ENCODE data around the gene IGFL2. TPM values are rescaled to one million over a fixed set of nuclear protein-coding genes. Genes with fewer than 3 reads are reported as not detected.
"Not testable (repeated sequence)": the region's sequence is repeated elsewhere in the genome, so short reads cannot be mapped to it uniquely, and the experiment has no call there.

IGFL2 gene
- total RNA-seq, 2 donors from 2014 or later = not detected

DNA sequence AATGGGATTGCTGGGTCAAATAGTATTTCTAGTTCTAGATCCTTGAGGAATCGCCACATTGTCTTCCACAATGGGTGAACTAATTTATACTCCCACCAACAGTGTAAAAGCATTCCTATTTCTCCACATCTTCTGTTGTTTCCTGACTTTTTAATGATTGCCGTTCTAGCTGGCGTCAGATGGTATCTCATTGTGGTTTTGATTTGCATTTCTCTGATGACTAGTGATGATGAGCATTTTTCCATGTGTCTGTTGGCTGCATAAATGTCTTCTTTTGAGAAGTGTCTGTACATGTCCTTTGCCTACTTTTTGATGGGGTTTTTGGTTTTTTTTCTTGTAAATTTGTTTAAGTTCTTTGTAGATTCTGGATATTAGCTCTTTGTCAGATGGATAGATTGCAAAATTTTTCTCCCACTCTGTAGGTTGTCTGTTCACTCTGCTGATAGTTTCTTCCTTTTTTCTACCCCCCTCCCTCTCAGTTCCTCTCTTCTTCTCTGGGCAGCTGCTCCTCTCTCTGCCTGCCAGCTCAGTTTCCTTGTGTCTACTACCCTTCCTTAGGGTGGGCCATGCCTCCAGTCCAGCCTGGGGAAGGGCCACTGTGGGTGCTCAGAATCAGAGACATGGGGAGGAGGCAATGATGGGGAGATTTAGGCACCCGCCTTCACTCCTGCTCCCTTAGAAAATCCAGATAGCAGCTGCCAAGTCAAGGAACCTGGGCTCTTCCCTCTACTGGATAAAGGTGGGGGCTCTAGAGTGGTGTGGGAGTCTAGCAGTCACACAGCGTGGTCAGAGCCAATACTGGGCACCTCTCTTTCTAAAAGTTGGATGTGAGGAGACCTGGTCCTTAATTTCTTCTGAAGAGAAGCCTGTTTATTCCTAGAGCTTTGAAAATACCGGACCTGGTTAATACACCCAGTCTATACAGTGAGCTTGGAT lies 37.0 kb downstream of the IGFL2 start:
- Mint-ChIP-seq H3K27me3 (ENCODE audit: low read depth) (peaks cover 58% of the 10 kb centered on the region), H3K4me3 (peak overlapping the region; percentile 13 to 21), H3K27ac (peak overlapping the region; percentile 5), H3K4me1 (ENCODE audit: low read depth) (peaks cover 38% of the 10 kb centered on the region)
- ATAC-seq (replicated peaks in 1 of 2) = peak; percentile 24 to 56
- not testable (repeated sequence) for DNase-seq; H3K36me3 Mint-ChIP-seq (ENCODE audit: insufficient read depth in 2 of 2); H3K9me3 Mint-ChIP-seq

GRCh38 chr19:46186101-46186716 lies 38.2 kb downstream of the IGFL2 start:
- Mint-ChIP-seq H3K27me3 (ENCODE audit: low read depth) (peaks cover 70% of the 10 kb centered on the region), H3K36me3 (ENCODE audit: insufficient read depth in 2 of 2) (no peaks in the 10 kb centered on the region), H3K4me3 (no peak overlapping the region), H3K27ac (no peak overlapping the region), H3K9me3 (no peaks in the 10 kb centered on the region), H3K4me1 (ENCODE audit: low read depth) (peaks cover 35% of the 10 kb centered on the region)
- DNase-seq (no peak), ATAC-seq (replicated peaks in 1 of 2) (no peak)

GRCh38 chr19:46186717-46187101 lies 38.7 kb downstream of the IGFL2 start:
- no peak for ATAC-seq (replicated peaks in 1 of 2)
- Mint-ChIP-seq H3K9me3 (no peaks in the 10 kb centered on the region), H3K36me3 (ENCODE audit: insufficient read depth in 2 of 2) (no peaks in the 10 kb centered on the region), H3K4me1 (ENCODE audit: low read depth) (peaks cover 30% of the 10 kb centered on the region), H3K4me3 (no peak overlapping the region), H3K27ac (no peak overlapping the region), H3K27me3 (ENCODE audit: low read depth) (peaks cover 75% of the 10 kb centered on the region)
- no peak for DNase-seq

- Mint-ChIP-seq H3K9me3 (no peaks in the 10 kb centered on the region), H3K4me1 (ENCODE audit: low read depth) (peaks cover 11% of the 10 kb centered on the region), H3K27ac (no peak overlapping the region), H3K36me3 (ENCODE audit: insufficient read depth in 2 of 2) (no peaks in the 10 kb centered on the region), H3K27me3 (ENCODE audit: low read depth) (peaks cover 71% of the 10 kb centered on the region), H3K4me3 (no peak overlapping the region)
- DNase-seq = no peak
- no peak for ATAC-seq (replicated peaks in 1 of 2)
These were observed 42.2 kb downstream of the IGFL2 start for GRCh38 chr19:46189971-46190888.

- Mint-ChIP-seq H3K27ac (no peak overlapping the region), H3K4me3 (no peak overlapping the region), H3K36me3 (ENCODE audit: insufficient read depth in 2 of 2) (no peaks in the 10 kb centered on the region), H3K9me3 (no peaks in the 10 kb centered on the region), H3K4me1 (ENCODE audit: low read depth) (peaks cover 4% of the 10 kb centered on the region), H3K27me3 (ENCODE audit: low read depth) (peaks cover 77% of the 10 kb centered on the region)
- ATAC-seq (replicated peaks in 1 of 2) (no peak), DNase-seq (no peak)
These were observed 43.3 kb downstream of the IGFL2 start for GRCh38 chr19:46191356-46191755.

GRCh38 chr19:46191972-46192371 lies 43.9 kb downstream of the IGFL2 start:
- ATAC-seq (replicated peaks in 1 of 2) (no peak), DNase-seq (no peak)
- Mint-ChIP-seq H3K27ac (no peak overlapping the region), H3K27me3 (ENCODE audit: low read depth) (peaks cover 77% of the 10 kb centered on the region), H3K4me3 (no peak overlapping the region), H3K9me3 (no peaks in the 10 kb centered on the region), H3K4me1 (ENCODE audit: low read depth) (peaks cover 4% of the 10 kb centered on the region), H3K36me3 (ENCODE audit: insufficient read depth in 2 of 2) (no peaks in the 10 kb centered on the region)

DNA sequence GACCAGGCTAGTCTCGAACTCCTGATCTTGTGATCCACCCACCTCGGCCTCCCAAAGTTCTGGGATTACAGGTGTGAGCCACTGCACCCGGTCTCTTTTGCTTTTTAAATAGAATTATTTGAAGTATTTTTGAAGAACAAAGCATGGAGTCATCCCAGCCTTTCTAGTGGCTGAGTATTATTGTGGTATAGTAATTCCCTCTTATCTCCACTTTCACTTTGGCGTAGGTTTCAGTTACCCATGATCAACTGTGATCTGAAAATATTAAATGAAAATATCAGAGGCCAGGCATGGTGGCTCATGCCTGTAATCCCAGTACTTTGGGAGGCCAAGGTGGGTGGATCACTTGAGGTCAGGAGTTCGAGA lies 44.6 kb downstream of the IGFL2 start:
- H3K27ac Mint-ChIP-seq; H3K9me3 Mint-ChIP-seq; H3K4me3 Mint-ChIP-seq; DNase-seq; H3K36me3 Mint-ChIP-seq (ENCODE audit: insufficient read depth in 2 of 2); H3K4me1 Mint-ChIP-seq (ENCODE audit: low read depth); ATAC-seq (replicated peaks in 1 of 2): not testable (repeated sequence)
- peaks cover 83% of the 10 kb centered on the region for H3K27me3 Mint-ChIP-seq (ENCODE audit: low read depth)

DNA sequence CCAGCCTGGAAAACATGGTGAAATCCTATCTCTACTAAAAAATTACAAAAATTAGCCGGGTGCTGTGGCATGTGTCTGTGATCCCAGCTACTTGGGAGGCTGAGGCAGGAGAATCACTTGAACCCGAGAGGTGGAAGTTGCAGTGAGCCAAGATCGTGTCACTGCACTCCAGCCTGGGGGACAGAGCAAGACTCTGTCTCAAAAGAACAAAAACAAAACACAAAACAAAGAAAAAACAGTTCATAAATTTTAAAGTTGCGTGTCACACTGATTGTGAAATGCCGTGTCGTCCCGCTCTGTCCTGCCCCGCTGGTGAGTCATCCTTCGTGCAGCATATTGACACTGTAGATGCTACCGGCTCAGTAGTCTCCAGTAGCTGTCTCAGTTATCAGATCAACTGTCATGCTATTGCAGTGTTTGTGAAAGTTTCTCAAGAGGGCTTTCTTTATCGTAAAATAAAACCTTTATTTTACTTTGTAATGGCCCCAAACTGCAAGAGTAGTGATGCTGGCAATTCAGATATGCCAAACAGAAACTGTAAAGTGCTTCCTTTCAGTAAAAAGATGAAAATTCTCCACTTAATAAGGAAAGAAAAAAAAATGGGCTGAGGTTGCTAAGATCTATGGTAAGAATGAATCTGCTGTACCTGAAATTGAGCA lies 45.1 kb downstream of the IGFL2 start:
- H3K4me3 Mint-ChIP-seq = no peak overlapping the region
- H3K27me3 Mint-ChIP-seq (ENCODE audit: low read depth) = peaks cover 80% of the 10 kb centered on the region
- peaks cover 4% of the 10 kb centered on the region for H3K4me1 Mint-ChIP-seq (ENCODE audit: low read depth)
- DNase-seq (peak; percentile 17 to 19), ATAC-seq (replicated peaks in 1 of 2) (peak; percentile 75 to 88)
- no peaks in the 10 kb centered on the region for H3K9me3 Mint-ChIP-seq
- H3K27ac Mint-ChIP-seq = no peak overlapping the region
- no peaks in the 10 kb centered on the region for H3K36me3 Mint-ChIP-seq (ENCODE audit: insufficient read depth in 2 of 2)

GRCh38 chr19:46193678-46194077 lies 45.6 kb downstream of the IGFL2 start:
- no peak overlapping the region for H3K27ac Mint-ChIP-seq
- H3K4me1 Mint-ChIP-seq (ENCODE audit: low read depth) = peaks cover 4% of the 10 kb centered on the region
- no peaks in the 10 kb centered on the region for H3K9me3 Mint-ChIP-seq
- ATAC-seq (replicated peaks in 1 of 2) (no peak), DNase-seq (no peak)
- no peaks in the 10 kb centered on the region for H3K36me3 Mint-ChIP-seq (ENCODE audit: insufficient read depth in 2 of 2)
- peaks cover 79% of the 10 kb centered on the region for H3K27me3 Mint-ChIP-seq (ENCODE audit: low read depth)
- H3K4me3 Mint-ChIP-seq = no peak overlapping the region

DNA sequence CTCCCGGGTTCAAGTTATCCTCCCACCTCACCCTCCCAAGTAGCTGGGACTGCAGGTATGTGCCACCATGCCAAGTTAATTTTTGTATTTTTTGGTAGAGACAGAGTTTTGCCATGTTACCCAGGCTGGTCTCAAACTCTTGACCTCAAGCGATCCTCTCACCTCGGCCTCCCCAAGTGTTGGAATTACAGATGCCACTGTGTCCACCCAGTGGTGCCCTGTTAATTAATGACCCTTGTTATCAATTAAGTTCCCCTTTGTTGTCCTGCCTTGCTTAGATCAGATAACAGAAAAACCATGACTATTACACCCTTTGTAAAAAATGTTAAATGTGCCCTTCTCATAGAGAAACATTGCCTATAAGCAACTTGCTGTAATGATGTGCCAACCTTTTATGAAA lies 47.1 kb downstream of the IGFL2 start:
- Mint-ChIP-seq H3K27me3 (ENCODE audit: low read depth) (peaks cover 74% of the 10 kb centered on the region), H3K4me1 (ENCODE audit: low read depth) (peaks cover 4% of the 10 kb centered on the region), H3K9me3 (no peaks in the 10 kb centered on the region), H3K4me3 (no peak overlapping the region), H3K36me3 (ENCODE audit: insufficient read depth in 2 of 2) (no peaks in the 10 kb centered on the region), H3K27ac (no peak overlapping the region)
- no peak for DNase-seq
- no peak for ATAC-seq (replicated peaks in 1 of 2)

- H3K9me3 Mint-ChIP-seq; H3K36me3 Mint-ChIP-seq (ENCODE audit: insufficient read depth in 2 of 2); H3K4me1 Mint-ChIP-seq (ENCODE audit: low read depth); DNase-seq; ATAC-seq (replicated peaks in 1 of 2); H3K4me3 Mint-ChIP-seq; H3K27ac Mint-ChIP-seq: not testable (repeated sequence)
- peaks cover 72% of the 10 kb centered on the region for H3K27me3 Mint-ChIP-seq (ENCODE audit: low read depth)
These were observed 47.9 kb downstream of the IGFL2 start for GRCh38 chr19:46195919-46196318.

DNA sequence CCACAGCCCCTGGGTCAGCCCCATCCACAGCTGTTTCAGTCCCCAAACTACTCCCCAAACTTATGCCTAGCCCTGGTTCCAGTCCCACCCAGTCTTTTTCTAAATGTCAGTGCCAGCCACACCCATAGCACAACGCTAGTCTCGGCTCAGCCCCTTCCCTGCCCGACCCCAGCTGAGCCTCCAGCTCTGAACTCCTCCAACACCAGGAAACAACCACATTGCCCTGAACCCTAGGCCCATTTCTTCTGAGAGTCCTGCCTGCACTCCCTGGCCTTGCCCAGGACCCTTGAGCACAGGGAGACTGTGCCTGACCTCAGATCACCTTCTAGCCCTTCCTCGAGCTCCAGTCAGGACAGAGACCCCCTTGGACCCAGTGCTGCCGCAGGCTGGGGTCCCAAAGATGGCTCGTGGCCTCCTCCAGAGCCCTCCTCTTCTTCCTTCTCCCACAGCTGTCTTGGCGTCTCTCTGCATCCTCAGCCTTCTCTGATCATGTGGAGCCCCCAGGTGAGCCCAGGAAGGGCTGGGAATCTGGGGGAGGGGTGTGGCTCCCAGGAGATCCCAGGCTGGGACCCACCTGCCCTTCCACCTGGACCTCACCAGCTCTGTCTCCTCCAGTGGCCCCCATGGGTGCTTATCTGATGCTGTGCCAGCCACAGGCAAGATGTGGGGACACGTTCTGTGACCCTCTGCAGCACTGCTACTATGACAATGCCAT lies 48.5 kb downstream of the IGFL2 start:
- Mint-ChIP-seq H3K9me3 (no peaks in the 10 kb centered on the region), H3K27ac (no peak overlapping the region), H3K4me1 (ENCODE audit: low read depth) (peaks cover 4% of the 10 kb centered on the region), H3K27me3 (ENCODE audit: low read depth) (peaks cover 72% of the 10 kb centered on the region), H3K4me3 (no peak overlapping the region), H3K36me3 (ENCODE audit: insufficient read depth in 2 of 2) (no peaks in the 10 kb centered on the region)
- DNase-seq = no peak
- ATAC-seq (replicated peaks in 1 of 2) = no peak

Measured in activated T-cell treated with anti-CD3 and anti-CD28 coated beads, Interleukin-2, amount 50 U/mL, for 72 hours (primary cell).